Esophagus squamous epithelium (tissue), 5 donors: ENCODE results near the gene XG. TPM values are rescaled to one million over a fixed set of nuclear protein-coding genes. Genes with fewer than 3 reads are reported as not detected.

ENCODE experiments used
- DNase-seq: peaks from one replicate; lab custom pipeline; 2025; lab: John Stamatoyannopoulos, UW
- H3K27ac ChIP-seq, 4 donors: fragments of 200-600 bp; sonication (generic); one replicate each; pipeline ENCODE4 v1.5.1; 2016 to 2019; ENCODE audit warnings: mild to moderate bottlenecking in 1 of 4
- H3K27me3 ChIP-seq, 4 donors: fragments of 200-600 bp; sonication (generic); 1 replicate in 3 of 4; 2 replicates in 1 of 4; pipeline versions ENCODE4 v1.5.1 to v1.6.0; 2017 to 2021; ENCODE audit warnings: antibody characterized with exemption in 1 of 4
- H3K36me3 ChIP-seq, 3 donors: fragments of 200-600 bp; sonication (generic); one replicate each; pipeline ENCODE4 v1.5.1; 2016 to 2019
- H3K4me1 ChIP-seq, 3 donors: fragments of 200-600 bp; sonication (generic); one replicate each; pipeline ENCODE4 v1.5.1; 2017 to 2019
- H3K4me3 ChIP-seq, 4 donors: fragments of 200-600 bp; sonication (generic); 1 replicate in 3 of 4; 2 replicates in 1 of 4; pipeline ENCODE4 v1.5.1; 2016 to 2019; ENCODE audit warnings: mild to moderate bottlenecking in 2 of 4, moderate library complexity in 1 of 4
- H3K9me3 ChIP-seq, 3 donors: fragments of 200-600 bp; sonication (generic); one replicate each; pipeline ENCODE4 v1.5.1; 2016 to 2019
- CTCF ChIP-seq, 6 experiments: fragments of 450-650 bp in 4 of 6; fragments of 200-600 bp in 2 of 6; sonication (generic) in 2 of 6; IDR thresholded peaks; one replicate each; pipeline ENCODE4 v1.5.1; 2016 to 2019; ENCODE audit warnings: antibody characterized with exemption in 6 of 6, mild to moderate bottlenecking in 4 of 6, moderate library complexity in 4 of 6
- POLR2A ChIP-seq, 4 donors: fragments of 450-650 bp; IDR thresholded peaks; one replicate each; pipeline ENCODE4 v1.6.1; 2017; ENCODE audit warnings: antibody characterized with exemption in 4 of 4, mild to moderate bottlenecking in 4 of 4, moderate library complexity in 3 of 4
- WGBS, 2 donors: methylation state at CpG; one replicate each; pipeline ENCODE4 v1.1.5; 2018; 5-methylcytosine and 5-hydroxymethylcytosine counted together
- intact Hi-C: fragments of 100-400 bp; cut with DNase I; formaldehyde crosslinking; loops from one replicate; pipeline ENCODE4 v1.15.0; 2022
- total RNA-seq, 4 donors: library from RNA; depleted of rRNA; stranded (reverse); fragments of >200 nt; gene quantifications; one replicate each; pipeline ENCODE4 v1.1.0, GENCODE V29; 2016
- donor health status: DM: yes; HTN: yes; CAD: no.

The XG gene
- total RNA-seq, 4 donors from 2014 or later, result 8.0 to 16.9 (median 11.8) TPM

GRCh38 chrX:2781698-2782097 is 29.9 kb downstream of the XG start:
- intact Hi-C loops, result no loop called here
- no peaks in the 10 kb centered on the region for H3K27me3 ChIP-seq
- TF ChIP-seq POLR2A (IDR thresholded peaks at IDR 0.05) (no peak), CTCF (IDR thresholded peaks at IDR 0.05) (no peak)
- no peaks in the 10 kb centered on the region for H3K4me1 ChIP-seq
- 48 to 55% methylated on average over 4 to 6 of the region's 6 CpGs for WGBS, 2 donors
- no peaks in the 10 kb centered on the region for H3K9me3 ChIP-seq
- H3K27ac ChIP-seq, result no peak overlapping the region
- no peak for DNase-seq
- no peaks in the 10 kb centered on the region for H3K36me3 ChIP-seq
- no peak overlapping the region for H3K4me3 ChIP-seq

DNA sequence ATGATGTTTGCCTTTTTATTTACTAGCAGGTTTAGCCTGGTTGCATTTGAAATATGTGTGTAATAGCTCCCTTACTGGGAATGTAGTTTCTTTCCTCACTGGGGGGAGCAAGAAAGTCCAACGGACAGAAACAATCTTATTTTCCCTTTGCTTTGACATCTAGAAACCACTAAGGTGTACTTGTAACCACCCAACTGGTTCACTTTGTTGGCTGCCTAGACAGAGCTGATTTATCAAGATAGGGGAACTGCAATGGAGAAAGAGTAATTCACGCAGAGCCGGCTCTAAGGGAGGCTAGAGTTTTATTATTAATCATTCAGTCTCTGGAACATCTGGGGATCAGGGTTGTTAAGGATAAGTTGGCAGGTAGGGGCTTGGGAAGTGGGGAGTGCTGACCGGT is 30.3 kb downstream of the XG start:
- Histone ChIP-seq H3K4me1 (no peaks in the 10 kb centered on the region), H3K27me3 (no peaks in the 10 kb centered on the region), H3K4me3 (no peak overlapping the region), H3K9me3 (no peaks in the 10 kb centered on the region), H3K36me3 (no peaks in the 10 kb centered on the region), H3K27ac (no peak overlapping the region)
- TF ChIP-seq CTCF (IDR thresholded peaks at IDR 0.05) (no peak), POLR2A (IDR thresholded peaks at IDR 0.05) (no peak)
- intact Hi-C loops, result no loop called here
- no peak for DNase-seq
- 53 to 67% methylated on average over 3 to 4 of the region's 4 CpGs for WGBS, 2 donors

DNA sequence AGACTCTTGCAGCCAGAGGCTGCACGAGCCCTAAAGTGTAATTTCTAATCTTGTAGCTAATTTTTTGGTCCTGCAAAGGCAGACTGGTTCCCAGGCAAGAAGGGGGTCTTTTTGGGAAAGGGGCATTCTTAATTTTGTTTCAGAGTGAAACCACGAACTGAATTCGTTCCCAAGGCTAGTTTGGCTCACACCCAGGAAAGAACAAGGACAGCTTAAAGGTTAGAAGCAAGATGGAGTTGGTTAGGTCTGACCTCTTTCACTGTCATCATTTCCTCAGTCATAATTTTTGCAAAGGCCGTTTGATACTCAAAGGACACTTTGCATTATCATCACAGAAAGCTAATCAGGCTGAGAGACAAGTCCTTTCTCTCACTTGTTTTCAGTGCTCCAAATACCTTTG is 30.9 kb downstream of the XG start:
- WGBS, 2 donors, result 36 to 79% methylated on average over 2 to 3 of the region's 4 CpGs
- H3K36me3 ChIP-seq, result no peaks in the 10 kb centered on the region
- H3K4me3 ChIP-seq, result no peak overlapping the region
- no peaks in the 10 kb centered on the region for H3K9me3 ChIP-seq
- H3K27ac ChIP-seq, result no peak overlapping the region
- intact Hi-C loops, result no loop called here
- no peak for DNase-seq
- no peak for TF ChIP-seq POLR2A (IDR thresholded peaks at IDR 0.05)
- no peaks in the 10 kb centered on the region for H3K27me3 ChIP-seq
- no peaks in the 10 kb centered on the region for H3K4me1 ChIP-seq

- Histone ChIP-seq H3K4me1 (no peaks in the 10 kb centered on the region), H3K36me3 (no peaks in the 10 kb centered on the region), H3K27me3 (no peaks in the 10 kb centered on the region), H3K9me3 (no peaks in the 10 kb centered on the region), H3K27ac (no peak overlapping the region), H3K4me3 (no peak overlapping the region)
- TF ChIP-seq CTCF (IDR thresholded peaks at IDR 0.05), result no peak
- TF ChIP-seq POLR2A (IDR thresholded peaks at IDR 0.05), result no peak
- no peak for DNase-seq
- intact Hi-C loops, result no loop called here
- WGBS, 2 donors, result 64 to 67% methylated on average over 2 to 4 of the region's 6 CpGs
Measured at GRCh38 chrX:2784026-2784425, 32.2 kb downstream of the XG start.

GRCh38 chrX:2785538-2785937 is 33.7 kb downstream of the XG start:
- Histone ChIP-seq H3K4me1 (no peaks in the 10 kb centered on the region), H3K27me3 (no peaks in the 10 kb centered on the region), H3K36me3 (no peaks in the 10 kb centered on the region), H3K9me3 (no peaks in the 10 kb centered on the region), H3K27ac (no peak overlapping the region), H3K4me3 (no peak overlapping the region)
- 17 to 47% methylated on average over 3 to 4 of the region's 4 CpGs for WGBS, 2 donors
- intact Hi-C loops, result no loop called here
- TF ChIP-seq POLR2A (IDR thresholded peaks at IDR 0.05), result no peak
- no peak for TF ChIP-seq CTCF (IDR thresholded peaks at IDR 0.05)
- no peak for DNase-seq

- H3K36me3 ChIP-seq, result no peaks in the 10 kb centered on the region
- H3K27ac ChIP-seq, result no peak overlapping the region
- no peaks in the 10 kb centered on the region for H3K4me1 ChIP-seq
- 69 to 73% methylated on average over 4 of the region's 4 CpGs for WGBS, 2 donors
- TF ChIP-seq CTCF (IDR thresholded peaks at IDR 0.05) (no peak), POLR2A (IDR thresholded peaks at IDR 0.05) (no peak)
- DNase-seq, result no peak
- no peak overlapping the region for H3K4me3 ChIP-seq
- H3K27me3 ChIP-seq, result no peaks in the 10 kb centered on the region
- H3K9me3 ChIP-seq, result no peaks in the 10 kb centered on the region
- intact Hi-C loops, result no loop called here
Measured at GRCh38 chrX:2788980-2789379, 37.1 kb downstream of the XG start.
